HepG2 (cell line): Measurements from ENCODE around the gene CNRIP1. TPM values are rescaled to one million over a fixed set of nuclear protein-coding genes. Genes with fewer than 3 reads are reported as not detected.

Experiments
- HNRNPK ChIP-seq: fragments of 200-400 bp; formaldehyde crosslinking; IDR thresholded peaks from 2 replicates; pipeline ENCODE4 v1.6.1; 2018; ENCODE audit warnings: low read length, low read depth, moderate library complexity, mild to moderate bottlenecking; ENCODE audit not compliant: poor library complexity, severe bottlenecking
- ISL2 ChIP-seq: sonication (generic); formaldehyde crosslinking; IDR thresholded peaks from 2 replicates; pipeline ENCODE4 v1.5.0; 2020; ENCODE audit warnings: missing genetic modification reagents
- KMT2B ChIP-seq: IDR thresholded peaks from 2 replicates; pipeline ENCODE4 v1.6.1; 2016; ENCODE audit warnings: missing genetic modification reagents, missing compliant biosample characterization
- SP2 ChIP-seq: sonication (generic); formaldehyde crosslinking; IDR thresholded peaks from 2 replicates; pipeline ENCODE4 v1.5.1; 2020; ENCODE audit warnings: mild to moderate bottlenecking, missing genetic modification reagents
- ZBTB40 ChIP-seq, 2 experiments: fragments of 450-650 bp in 1 of 2; sonication (generic) in 1 of 2; formaldehyde crosslinking in 1 of 2; IDR thresholded peaks; 2 replicates each; pipeline versions ENCODE4 v1.6.1 to v1.8.0; 2016 to 2022; ENCODE audit warnings: antibody characterized with exemption in 1 of 2, mild to moderate bottlenecking in 1 of 2, missing genetic modification reagents in 1 of 2
- ZNF225 ChIP-seq: sonication (generic); formaldehyde crosslinking; IDR thresholded peaks from 2 replicates; pipeline ENCODE4 v1.4.0; 2020; ENCODE audit warnings: mild to moderate bottlenecking, missing genetic modification reagents
- ZNF776 ChIP-seq: sonication (generic); formaldehyde crosslinking; IDR thresholded peaks from 2 replicates; pipeline ENCODE4 v1.4.0; 2020; ENCODE audit warnings: mild to moderate bottlenecking, missing genetic modification reagents
- ZSCAN21 ChIP-seq: sonication (generic); formaldehyde crosslinking; IDR thresholded peaks from 2 replicates; pipeline ENCODE4 v1.8.0; 2022; ENCODE audit warnings: mild to moderate bottlenecking, missing genetic modification reagents, moderate library complexity, borderline replicate concordance
- polyA plus RNA-seq, 8 experiments: library from polyadenylated mRNA; depleted of rRNA in 3 of 8; stranded (reverse) in 7 of 8; unstranded in 1 of 8; fragments of >200 nt; fragmentation: Illumina TruSeq in 4 of 8; extraction: Trizol in 4 of 8; gene quantifications; 2 replicates each; pipeline versions ENCODE4 v1.2.1 to v1.2.3, GENCODE V29; 2011 to 2016; ENCODE audit warnings: low read depth in 4 of 8, missing spikeins in 1 of 8, mixed read lengths in 1 of 8; ENCODE audit not compliant: insufficient read depth in 1 of 8
- total RNA-seq, 5 experiments: library from RNA; depleted of rRNA; stranded (reverse); fragments of >200 nt; fragmentation: Illumina TruSeq; extraction: Trizol; gene quantifications; 2 replicates each; pipeline ENCODE4 v1.2.3, GENCODE V29; 2016; ENCODE audit warnings: low read depth in 1 of 5

Gene CNRIP1
- total and polyA plus RNA-seq, 2 of the 13 experiments (the other 11 are each of a cell fraction or from before 2014, with no cell fraction given) = not detected

DNA sequence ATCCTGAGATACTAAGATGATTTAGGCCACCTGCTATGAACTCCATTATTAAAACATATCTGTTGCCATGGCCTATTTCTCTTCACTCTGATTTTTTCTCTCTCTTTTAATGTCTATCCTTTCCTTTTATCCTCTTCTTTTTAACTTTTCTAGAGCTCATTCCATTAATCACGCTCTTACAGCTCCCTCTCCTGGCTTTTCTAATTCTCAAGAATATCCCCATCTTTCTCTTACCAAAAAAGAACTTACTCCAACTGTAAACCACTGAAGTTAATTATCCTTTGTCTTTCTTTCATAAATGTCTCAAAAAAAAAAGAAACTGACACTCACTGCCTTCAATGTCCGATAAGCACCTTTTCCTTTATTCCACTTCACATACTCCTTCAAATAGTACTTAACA is 75.3 kb downstream of the CNRIP1 start (continued):
- TF ChIP-seq ZBTB40 (IDR thresholded peaks at IDR 0.05) (no peak), ZBTB40 (CRISPR knock-in tag; IDR thresholded peaks at IDR 0.05) (no peak), SP2 (CRISPR knock-in tag) (no peak), ZNF776 (CRISPR knock-in tag) (no peak), KMT2B (CRISPR knock-in tag) (no peak), ZSCAN21 (CRISPR knock-in tag) (no peak), ISL2 (CRISPR knock-in tag) (no peak), ZNF225 (CRISPR knock-in tag) (no peak), HNRNPK (peak; percentile 4)

Other genes starting within 250 kb of the CNRIP1 start
- gene PNO1, start 162.1 kb downstream of the CNRIP1 start, total RNA-seq (2016; rRNA removed; fragmentation: Illumina TruSeq; extraction: Trizol) = 48.5 and 68.2 TPM in 2 replicates
- gene PNO1, start 162.1 kb downstream of the CNRIP1 start, polyA plus RNA-seq (2011; rRNA removed) = 11.6 and 12.8 TPM in 2 replicates
- 25.7 and 42.3 TPM in 2 replicates for gene PPP3R1, start 67.4 kb downstream of the CNRIP1 start, total RNA-seq (2016; rRNA removed; fragmentation: Illumina TruSeq; extraction: Trizol)
- gene PPP3R1, start 67.4 kb downstream of the CNRIP1 start, polyA plus RNA-seq (2011; rRNA removed) = 10.5 and 11.6 TPM in 2 replicates
- gene PLEK, start 45.3 kb upstream of the CNRIP1 start, total RNA-seq (2016; rRNA removed; fragmentation: Illumina TruSeq; extraction: Trizol) = not detected in 2 replicates
- gene PLEK, start 45.3 kb upstream of the CNRIP1 start, polyA plus RNA-seq (2011; rRNA removed) = 0.05 TPM in 1 of 2 replicates, not detected in the other
- 0.42 and 0.59 TPM in 2 replicates for gene FBXO48, start 147.3 kb upstream of the CNRIP1 start, total RNA-seq (2016; rRNA removed; fragmentation: Illumina TruSeq; extraction: Trizol)
- gene FBXO48, start 147.3 kb upstream of the CNRIP1 start, polyA plus RNA-seq (2011; rRNA removed) = 0.86 and 1.1 TPM in 2 replicates
- gene APLF, start 147.6 kb upstream of the CNRIP1 start, total RNA-seq (2016; rRNA removed; fragmentation: Illumina TruSeq; extraction: Trizol) = 2.0 and 2.2 TPM in 2 replicates
- gene APLF, start 147.6 kb upstream of the CNRIP1 start, polyA plus RNA-seq (2011; rRNA removed) = 0.45 and 0.57 TPM in 2 replicates